ENCODE results near the gene CCDC57. TPM values are rescaled to one million over a fixed set of nuclear protein-coding genes. Genes with fewer than 3 reads are reported as not detected.
A peak's percentile ranks its signal among the peaks of the same experiment; 100 is the strongest.
"Not testable (repeated sequence)": the region's sequence is repeated elsewhere in the genome, so short reads cannot be mapped to it uniquely, and the experiment has no call there.

Gene CCDC57
- total RNA-seq, 1 donor from 2014 or later, result 40.7 TPM

DNA sequence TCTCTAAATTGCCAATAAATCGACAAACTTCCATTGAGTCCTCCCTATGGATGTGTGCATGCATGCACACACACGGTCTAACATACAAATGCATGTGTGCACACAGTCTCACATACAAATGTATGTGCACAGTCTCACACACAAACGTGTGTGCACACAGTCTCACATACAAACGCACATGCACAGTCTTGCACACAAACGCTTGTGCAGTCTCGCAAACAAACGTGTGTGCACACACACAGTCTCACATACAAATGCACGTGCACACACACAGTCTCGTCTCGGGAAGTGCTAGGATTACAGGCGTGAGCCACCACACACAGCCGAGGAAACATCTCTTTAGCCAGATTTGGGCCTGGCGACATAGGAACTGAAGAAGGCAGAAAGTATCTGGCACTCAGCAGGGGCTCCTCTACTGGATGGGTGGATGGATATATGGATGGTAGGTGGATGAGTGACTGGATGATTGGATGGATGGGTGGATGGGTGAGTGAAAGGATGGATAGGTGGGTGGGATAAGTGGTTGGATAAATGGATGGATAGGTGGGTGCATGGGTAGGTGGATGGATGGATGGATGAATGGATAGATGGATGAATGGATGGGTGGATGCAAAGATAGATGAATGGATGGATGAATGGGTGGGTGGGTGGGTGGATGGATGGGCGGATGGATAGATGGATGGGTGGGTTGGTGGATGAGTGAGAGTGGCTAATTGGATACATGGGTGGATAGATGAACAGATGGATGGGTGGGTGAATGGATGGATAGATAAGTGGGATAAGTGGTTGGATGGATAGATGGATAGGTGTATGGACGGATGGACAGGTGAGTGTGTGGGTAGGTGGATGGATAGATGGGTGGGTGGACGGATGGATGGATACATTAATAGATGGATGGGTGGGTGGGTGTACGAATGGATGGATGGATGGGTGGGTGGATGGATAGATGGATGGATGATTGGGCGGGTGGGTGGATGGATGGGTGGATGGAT, 65.7 kb downstream of the CCDC57 start:
- TF ChIP-seq, protein P1, sequence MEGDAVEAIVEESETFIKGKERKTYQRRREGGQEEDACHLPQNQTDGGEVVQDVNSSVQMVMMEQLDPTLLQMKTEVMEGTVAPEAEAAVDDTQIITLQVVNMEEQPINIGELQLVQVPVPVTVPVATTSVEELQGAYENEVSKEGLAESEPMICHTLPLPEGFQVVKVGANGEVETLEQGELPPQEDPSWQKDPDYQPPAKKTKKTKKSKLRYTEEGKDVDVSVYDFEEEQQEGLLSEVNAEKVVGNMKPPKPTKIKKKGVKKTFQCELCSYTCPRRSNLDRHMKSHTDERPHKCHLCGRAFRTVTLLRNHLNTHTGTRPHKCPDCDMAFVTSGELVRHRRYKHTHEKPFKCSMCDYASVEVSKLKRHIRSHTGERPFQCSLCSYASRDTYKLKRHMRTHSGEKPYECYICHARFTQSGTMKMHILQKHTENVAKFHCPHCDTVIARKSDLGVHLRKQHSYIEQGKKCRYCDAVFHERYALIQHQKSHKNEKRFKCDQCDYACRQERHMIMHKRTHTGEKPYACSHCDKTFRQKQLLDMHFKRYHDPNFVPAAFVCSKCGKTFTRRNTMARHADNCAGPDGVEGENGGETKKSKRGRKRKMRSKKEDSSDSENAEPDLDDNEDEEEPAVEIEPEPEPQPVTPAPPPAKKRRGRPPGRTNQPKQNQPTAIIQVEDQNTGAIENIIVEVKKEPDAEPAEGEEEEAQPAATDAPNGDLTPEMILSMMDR (IDR thresholded peaks at IDR 0.05; ENCODE audit: partially characterized antibody, unreplicated experiment), result no peak
- Mint-ChIP-seq H3K4me1 (ENCODE audit: low read depth, unreplicated experiment) (peaks cover under 1% of the 10 kb centered on the region), H3K36me3 (ENCODE audit: unreplicated experiment) (peaks cover 3% of the 10 kb centered on the region), H3K9me3 (ENCODE audit: unreplicated experiment) (peaks cover 5% of the 10 kb centered on the region), H3K4me3 (ENCODE audit: unreplicated experiment) (no peak overlapping the region), H3K27me3 (ENCODE audit: unreplicated experiment) (no peaks in the 10 kb centered on the region), H3K27ac (ENCODE audit: unreplicated experiment) (no peak overlapping the region)
- DNase-seq, result no peak

DNA sequence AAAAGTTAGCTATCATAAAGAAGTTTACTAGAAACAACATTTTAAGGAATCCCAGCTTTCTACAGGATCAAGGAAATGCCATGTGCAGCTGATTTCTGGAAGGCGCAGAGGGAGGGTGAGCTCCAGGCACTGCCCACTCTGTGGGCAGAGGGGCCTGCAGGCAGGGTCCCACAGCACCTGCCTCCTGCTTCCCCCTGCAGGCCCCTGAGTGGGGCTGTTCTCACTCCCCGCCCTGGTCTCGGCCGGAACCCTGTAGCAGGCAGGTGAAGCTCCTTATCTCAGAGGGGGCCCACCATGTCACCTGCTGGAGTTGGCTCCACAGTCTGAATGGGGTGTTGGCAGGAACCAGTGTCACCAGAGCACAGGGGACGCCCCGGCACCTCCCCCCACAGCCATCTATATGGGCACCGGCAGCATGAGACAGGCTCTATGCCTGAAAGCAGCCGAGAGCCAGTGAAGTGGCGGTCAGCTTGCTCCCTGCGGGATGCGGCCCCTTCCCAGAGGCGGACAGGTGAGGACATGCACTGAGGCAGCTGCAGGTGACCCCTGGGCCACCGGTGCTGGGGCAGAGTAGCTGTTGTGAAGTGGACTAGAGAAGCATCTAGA, 67.0 kb downstream of the CCDC57 start:
- Mint-ChIP-seq H3K27me3 (ENCODE audit: unreplicated experiment) (no peaks in the 10 kb centered on the region), H3K36me3 (ENCODE audit: unreplicated experiment) (peaks cover 3% of the 10 kb centered on the region), H3K4me1 (ENCODE audit: low read depth, unreplicated experiment) (peaks cover 3% of the 10 kb centered on the region), H3K4me3 (ENCODE audit: unreplicated experiment) (no peak overlapping the region), H3K27ac (ENCODE audit: unreplicated experiment) (no peak overlapping the region), H3K9me3 (ENCODE audit: unreplicated experiment) (peaks cover 8% of the 10 kb centered on the region)
- DNase-seq, result no peak
- TF ChIP-seq, protein P1 (IDR thresholded peaks at IDR 0.05; ENCODE audit: partially characterized antibody, unreplicated experiment), result no peak

DNA sequence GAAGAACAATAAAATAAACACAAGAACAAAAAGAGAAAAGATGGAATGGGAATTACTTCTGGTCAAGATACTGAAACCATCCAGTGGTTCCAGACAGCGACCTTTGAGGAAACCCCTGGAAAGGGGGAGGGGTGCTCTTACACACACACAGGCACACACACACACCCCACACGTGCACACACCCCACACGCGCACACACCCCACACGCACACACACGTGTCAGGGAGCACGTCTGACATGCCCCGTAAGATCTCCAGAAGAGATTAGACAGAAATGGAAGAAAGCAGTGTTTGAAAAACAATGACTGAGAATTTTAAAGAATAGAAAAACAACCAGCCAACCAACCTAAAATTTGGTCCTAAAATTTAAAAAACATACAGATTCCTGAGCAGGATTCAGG, 69.3 kb downstream of the CCDC57 start:
- peaks cover 5% of the 10 kb centered on the region for H3K9me3 Mint-ChIP-seq (ENCODE audit: unreplicated experiment)
- no peak for DNase-seq
- H3K36me3 Mint-ChIP-seq (ENCODE audit: unreplicated experiment), result peaks cover 3% of the 10 kb centered on the region
- peaks cover 3% of the 10 kb centered on the region for H3K4me1 Mint-ChIP-seq (ENCODE audit: low read depth, unreplicated experiment)
- no peaks in the 10 kb centered on the region for H3K27me3 Mint-ChIP-seq (ENCODE audit: unreplicated experiment)
- peak overlapping the region; percentile 65 for H3K4me3 Mint-ChIP-seq (ENCODE audit: unreplicated experiment)
- TF ChIP-seq, protein P1 (IDR thresholded peaks at IDR 0.05; ENCODE audit: partially characterized antibody, unreplicated experiment), result no peak
- H3K27ac Mint-ChIP-seq (ENCODE audit: unreplicated experiment), result no peak overlapping the region

DNA sequence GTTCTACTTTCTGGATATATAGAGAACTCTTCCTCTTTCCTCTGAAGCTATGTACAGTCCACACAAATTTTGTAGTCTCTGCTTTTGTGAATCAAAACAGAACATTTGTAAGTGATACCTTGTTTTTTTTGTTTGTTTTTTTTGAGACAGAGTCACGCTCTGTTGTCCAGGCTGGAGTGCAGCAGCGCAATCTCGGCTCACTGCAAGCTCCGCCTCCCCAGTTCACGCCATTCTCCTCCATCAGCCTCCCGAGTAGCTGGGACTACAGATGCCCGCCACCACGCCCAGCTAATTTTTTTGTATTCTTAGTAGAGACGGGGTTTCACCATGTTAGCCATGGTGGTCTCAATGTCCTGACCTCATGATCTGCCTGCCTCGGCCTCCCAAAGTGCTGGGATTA, 72.7 kb downstream of the CCDC57 start:
- not testable (repeated sequence) for H3K4me3 Mint-ChIP-seq (ENCODE audit: unreplicated experiment); DNase-seq; H3K27me3 Mint-ChIP-seq (ENCODE audit: unreplicated experiment); H3K9me3 Mint-ChIP-seq (ENCODE audit: unreplicated experiment); H3K36me3 Mint-ChIP-seq (ENCODE audit: unreplicated experiment); H3K4me1 Mint-ChIP-seq (ENCODE audit: low read depth, unreplicated experiment); H3K27ac Mint-ChIP-seq (ENCODE audit: unreplicated experiment)

DNA sequence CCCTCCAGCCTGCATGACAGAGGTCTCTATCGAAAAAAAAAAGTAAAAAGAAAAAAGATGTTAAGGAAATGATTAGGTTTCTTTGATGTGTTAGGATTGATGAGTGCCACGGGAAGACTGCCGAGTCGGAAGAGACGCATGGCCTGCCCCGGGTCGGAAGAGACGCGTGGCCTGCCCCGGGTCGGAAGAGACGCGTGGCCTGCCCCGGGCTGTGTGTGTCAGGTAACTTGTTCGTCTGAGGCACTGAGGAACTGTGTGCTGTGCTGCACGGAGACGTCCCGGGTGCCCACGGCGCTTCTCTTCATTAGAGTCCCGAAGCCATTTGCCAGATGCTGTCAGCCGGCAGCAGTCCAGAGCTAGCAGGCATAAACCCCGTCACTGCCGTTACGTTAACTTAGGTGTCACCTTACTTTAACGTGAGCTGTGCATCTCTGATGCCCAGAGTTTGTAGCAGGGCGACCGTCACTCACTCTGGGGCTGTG, 74.1 kb downstream of the CCDC57 start:
- H3K27ac Mint-ChIP-seq (ENCODE audit: unreplicated experiment), result peak overlapping the region; percentile 43
- DNase-seq, result no peak
- peaks cover 4% of the 10 kb centered on the region for H3K9me3 Mint-ChIP-seq (ENCODE audit: unreplicated experiment)
- TF ChIP-seq, protein P1 (IDR thresholded peaks at IDR 0.05; ENCODE audit: partially characterized antibody, unreplicated experiment), result no peak
- H3K4me3 Mint-ChIP-seq (ENCODE audit: unreplicated experiment), result no peak overlapping the region
- H3K27me3 Mint-ChIP-seq (ENCODE audit: unreplicated experiment), result no peaks in the 10 kb centered on the region
- peaks cover 3% of the 10 kb centered on the region for H3K36me3 Mint-ChIP-seq (ENCODE audit: unreplicated experiment)
- peaks cover 7% of the 10 kb centered on the region for H3K4me1 Mint-ChIP-seq (ENCODE audit: low read depth, unreplicated experiment)
